ENCODE measurements around the gene TM4SF1. TPM values are rescaled to one million over a fixed set of nuclear protein-coding genes. Genes with fewer than 3 reads are reported as not detected.

TM4SF1 gene
- total RNA-seq, 2 donors from 2014 or later, result 30.8 to 48.7 TPM

DNA sequence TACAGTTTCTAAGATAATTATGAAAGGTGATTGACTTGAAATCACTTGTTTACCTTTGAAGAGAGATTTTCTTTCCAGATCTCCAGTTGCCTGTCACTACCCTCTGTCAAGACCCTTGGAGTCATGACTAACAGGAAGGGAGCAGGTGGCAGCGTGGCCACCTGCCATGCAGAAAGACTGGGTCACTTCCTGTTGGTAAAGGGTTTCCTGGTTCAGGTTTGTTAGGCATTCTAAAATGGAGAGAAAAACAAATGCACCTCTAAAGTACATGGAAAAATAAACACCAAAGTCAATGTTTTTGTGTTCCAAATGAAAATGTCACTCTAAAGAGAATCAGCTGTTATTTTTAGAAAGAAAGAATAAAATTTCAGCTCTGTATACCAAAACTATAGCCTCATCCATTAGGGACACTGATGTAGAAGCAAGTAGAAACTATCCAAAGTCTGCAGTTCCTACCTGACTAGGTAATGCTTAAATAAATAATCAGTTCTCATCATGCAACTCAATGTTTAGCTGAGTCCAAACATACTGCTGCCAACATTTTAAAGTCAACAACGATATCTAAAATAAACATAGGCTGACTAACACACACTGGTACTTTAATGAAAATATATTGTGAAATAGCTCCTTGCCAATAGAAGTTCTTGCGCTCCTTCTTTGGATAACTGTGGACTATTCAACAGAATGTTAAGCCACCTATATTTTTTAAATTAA lies 23.9 kb upstream of the TM4SF1 start:
- intact Hi-C loops (cut with DNase I), result no loop called here
- Histone ChIP-seq H3K36me3 (no peaks in the 10 kb centered on the region), H3K4me1 (no peaks in the 10 kb centered on the region), H3K27ac (peak overlapping the region; percentile 0), H3K27me3 (no peaks in the 10 kb centered on the region), H3K9me3 (no peaks in the 10 kb centered on the region), H3K9ac (ENCODE audit: low read depth in 2 of 2, low read length in 2 of 2) (no peak overlapping the region), H3K4me3 (no peak overlapping the region)
- TF ChIP-seq CTCF (IDR thresholded peaks at IDR 0.05), result no peak
- DNase-seq, result peak; percentile 42

DNA sequence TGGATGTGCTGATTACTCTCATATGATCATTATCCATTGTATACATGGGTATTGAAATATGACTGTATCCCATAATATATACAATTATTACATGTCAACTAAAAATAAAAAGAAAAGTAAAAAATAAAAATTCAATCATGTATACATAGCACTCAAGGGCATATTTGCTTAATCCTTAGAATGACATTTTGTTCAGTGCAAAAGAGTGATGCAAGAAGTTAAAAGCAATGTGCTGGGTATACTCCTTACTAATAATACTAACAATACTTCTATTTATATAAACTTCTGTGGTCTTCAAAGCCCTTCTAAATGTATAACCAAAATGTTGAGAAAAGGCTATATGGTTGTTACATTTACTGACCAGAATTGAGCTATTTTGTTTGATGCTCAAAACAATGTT lies 23.2 kb upstream of the TM4SF1 start:
- Histone ChIP-seq H3K9ac (ENCODE audit: low read depth in 2 of 2, low read length in 2 of 2) (no peak overlapping the region), H3K36me3 (no peaks in the 10 kb centered on the region), H3K27ac (peak overlapping the region; percentile 0), H3K9me3 (no peaks in the 10 kb centered on the region), H3K4me1 (no peaks in the 10 kb centered on the region), H3K27me3 (no peaks in the 10 kb centered on the region), H3K4me3 (no peak overlapping the region)
- intact Hi-C loops (cut with DNase I), result no loop called here
- no peak for DNase-seq
- no peak for TF ChIP-seq CTCF (IDR thresholded peaks at IDR 0.05)

DNA sequence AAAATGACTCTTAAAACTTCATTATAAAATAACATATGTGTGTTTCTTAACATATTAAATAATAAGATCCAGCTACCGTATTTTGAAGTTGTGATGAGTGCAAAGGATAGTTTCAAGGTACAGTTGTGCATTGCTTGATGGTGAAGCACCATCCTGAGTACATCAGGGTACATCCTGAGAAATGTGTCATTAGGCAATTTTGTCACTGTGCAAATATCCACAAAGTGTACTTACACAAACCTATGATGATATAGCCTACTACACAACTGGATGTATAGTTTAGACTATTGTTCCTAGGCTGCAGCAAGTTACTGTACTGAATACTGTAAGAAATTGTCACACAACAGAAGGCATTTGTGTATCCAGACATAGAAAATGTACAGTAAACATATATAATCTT lies 20.8 kb upstream of the TM4SF1 start:
- no peak for DNase-seq
- intact Hi-C loops (cut with DNase I), result no loop called here
- Histone ChIP-seq H3K9me3 (no peaks in the 10 kb centered on the region), H3K27ac (no peak overlapping the region), H3K4me1 (no peaks in the 10 kb centered on the region), H3K9ac (ENCODE audit: low read depth in 2 of 2, low read length in 2 of 2) (no peak overlapping the region), H3K4me3 (no peak overlapping the region), H3K27me3 (no peaks in the 10 kb centered on the region), H3K36me3 (no peaks in the 10 kb centered on the region)
- no peak for TF ChIP-seq CTCF (IDR thresholded peaks at IDR 0.05)

DNA sequence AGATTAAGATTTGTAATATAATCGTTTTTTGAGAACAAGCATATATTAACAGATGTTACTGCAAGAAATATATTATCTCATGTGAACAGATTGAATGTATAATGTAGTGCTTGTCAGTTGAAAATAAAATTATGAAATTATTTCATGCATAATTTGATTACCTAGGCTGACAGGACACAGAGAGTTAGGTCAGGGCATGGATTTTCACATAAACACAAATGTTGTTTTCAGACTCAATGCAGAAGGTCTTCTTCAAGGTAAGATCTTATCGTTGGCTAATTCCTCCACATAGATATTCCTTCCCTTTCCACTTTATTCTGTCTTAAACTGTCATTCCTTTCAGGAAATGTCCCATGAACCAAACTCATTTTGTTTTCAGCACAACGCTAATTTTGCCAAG lies 20.1 kb upstream of the TM4SF1 start:
- intact Hi-C loops (cut with DNase I), result no loop called here

DNA sequence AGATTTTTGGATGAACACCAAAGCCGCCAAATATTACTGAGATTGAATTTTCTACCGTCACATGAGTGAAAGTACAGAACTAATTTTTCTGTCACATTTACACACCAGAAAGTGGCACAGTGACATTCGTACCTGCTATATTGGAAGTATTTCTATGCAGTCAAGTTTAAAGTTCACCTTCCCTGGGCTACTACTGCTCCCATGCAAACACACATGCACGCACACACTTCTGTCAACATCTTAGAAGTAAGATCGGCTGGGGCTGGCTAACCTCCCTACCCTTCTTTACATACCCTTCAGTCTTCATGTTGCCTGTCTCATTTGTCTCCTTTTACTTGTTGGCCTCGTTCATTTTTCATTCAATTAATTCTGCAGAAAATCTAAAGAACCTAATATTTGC lies 19.0 kb upstream of the TM4SF1 start:
- Histone ChIP-seq H3K36me3 (no peaks in the 10 kb centered on the region), H3K27me3 (no peaks in the 10 kb centered on the region), H3K27ac (no peak overlapping the region), H3K9ac (ENCODE audit: low read depth in 2 of 2, low read length in 2 of 2) (no peak overlapping the region), H3K4me1 (no peaks in the 10 kb centered on the region), H3K9me3 (no peaks in the 10 kb centered on the region), H3K4me3 (no peak overlapping the region)
- intact Hi-C loops (cut with DNase I), result no loop called here
- DNase-seq, result no peak
- no peak for TF ChIP-seq CTCF (IDR thresholded peaks at IDR 0.05)

More for the DNA sequence above, 20.1 kb upstream of the TM4SF1 start:
- Histone ChIP-seq H3K36me3 (no peaks in the 10 kb centered on the region), H3K9ac (ENCODE audit: low read depth in 2 of 2, low read length in 2 of 2) (no peak overlapping the region), H3K9me3 (no peaks in the 10 kb centered on the region), H3K27me3 (no peaks in the 10 kb centered on the region), H3K4me1 (no peaks in the 10 kb centered on the region), H3K27ac (no peak overlapping the region), H3K4me3 (no peak overlapping the region)
- no peak for TF ChIP-seq CTCF (IDR thresholded peaks at IDR 0.05)
- DNase-seq, result no peak

Data from colonic mucosa (tissue), 4 donors.